ENCODE results near the gene OR2D3. TPM values are rescaled to one million over a fixed set of nuclear protein-coding genes. Genes with fewer than 3 reads are reported as not detected.

OR2D3 gene
- total and polyA plus RNA-seq, 9 of the 15 experiments (the other 6 are each of a cell fraction or from before 2014, with no cell fraction given) = 0.42 TPM; not detected in 8

DNA sequence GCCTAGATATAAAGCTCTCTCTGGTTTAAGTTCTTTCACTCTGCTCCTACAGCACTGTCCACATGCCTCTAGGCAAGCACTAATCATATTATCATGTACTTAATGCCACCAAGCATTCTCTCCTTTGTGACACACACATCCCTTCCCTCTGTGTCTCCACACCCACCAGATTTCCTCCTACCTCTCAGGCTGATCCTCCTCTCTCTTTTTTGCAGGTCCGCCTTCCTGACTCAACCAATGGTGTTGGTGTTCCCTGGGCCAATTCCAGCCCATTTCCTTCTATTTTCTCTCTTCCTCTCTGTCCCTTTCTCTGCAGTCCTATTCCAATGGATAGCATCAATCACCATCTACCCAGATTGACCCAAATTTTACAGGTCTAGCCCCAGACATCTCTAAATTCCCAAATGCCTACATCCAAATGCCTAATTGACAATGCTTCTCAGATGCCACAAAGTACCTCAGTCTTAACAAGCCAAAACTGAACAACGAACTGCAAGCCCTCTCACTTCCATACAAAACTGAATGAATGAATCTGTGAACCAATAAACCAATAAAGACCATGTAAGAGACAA, 4.9 kb downstream of the OR2D3 start (continued):
- TF ChIP-seq, protein P1, sequence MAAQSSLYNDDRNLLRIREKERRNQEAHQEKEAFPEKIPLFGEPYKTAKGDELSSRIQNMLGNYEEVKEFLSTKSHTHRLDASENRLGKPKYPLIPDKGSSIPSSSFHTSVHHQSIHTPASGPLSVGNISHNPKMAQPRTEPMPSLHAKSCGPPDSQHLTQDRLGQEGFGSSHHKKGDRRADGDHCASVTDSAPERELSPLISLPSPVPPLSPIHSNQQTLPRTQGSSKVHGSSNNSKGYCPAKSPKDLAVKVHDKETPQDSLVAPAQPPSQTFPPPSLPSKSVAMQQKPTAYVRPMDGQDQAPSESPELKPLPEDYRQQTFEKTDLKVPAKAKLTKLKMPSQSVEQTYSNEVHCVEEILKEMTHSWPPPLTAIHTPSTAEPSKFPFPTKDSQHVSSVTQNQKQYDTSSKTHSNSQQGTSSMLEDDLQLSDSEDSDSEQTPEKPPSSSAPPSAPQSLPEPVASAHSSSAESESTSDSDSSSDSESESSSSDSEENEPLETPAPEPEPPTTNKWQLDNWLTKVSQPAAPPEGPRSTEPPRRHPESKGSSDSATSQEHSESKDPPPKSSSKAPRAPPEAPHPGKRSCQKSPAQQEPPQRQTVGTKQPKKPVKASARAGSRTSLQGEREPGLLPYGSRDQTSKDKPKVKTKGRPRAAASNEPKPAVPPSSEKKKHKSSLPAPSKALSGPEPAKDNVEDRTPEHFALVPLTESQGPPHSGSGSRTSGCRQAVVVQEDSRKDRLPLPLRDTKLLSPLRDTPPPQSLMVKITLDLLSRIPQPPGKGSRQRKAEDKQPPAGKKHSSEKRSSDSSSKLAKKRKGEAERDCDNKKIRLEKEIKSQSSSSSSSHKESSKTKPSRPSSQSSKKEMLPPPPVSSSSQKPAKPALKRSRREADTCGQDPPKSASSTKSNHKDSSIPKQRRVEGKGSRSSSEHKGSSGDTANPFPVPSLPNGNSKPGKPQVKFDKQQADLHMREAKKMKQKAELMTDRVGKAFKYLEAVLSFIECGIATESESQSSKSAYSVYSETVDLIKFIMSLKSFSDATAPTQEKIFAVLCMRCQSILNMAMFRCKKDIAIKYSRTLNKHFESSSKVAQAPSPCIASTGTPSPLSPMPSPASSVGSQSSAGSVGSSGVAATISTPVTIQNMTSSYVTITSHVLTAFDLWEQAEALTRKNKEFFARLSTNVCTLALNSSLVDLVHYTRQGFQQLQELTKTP (IDR thresholded peaks at IDR 0.05; ENCODE audit: low read depth in 1 of 2, partially characterized antibody in 2 of 2) = peak; percentile 46 to 47
- TF ChIP-seq NFATC3 (IDR thresholded peaks at IDR 0.05) = 0 out of 2 replicates have a peak, but pooled peaks have one; percentile 75
- TF ChIP-seq HDAC1 (IDR thresholded peaks at IDR 0.05) = peak in 1 of 2 experiments; percentile 58; a peak in 1 of 4 replicates
- TF ChIP-seq, protein P2, sequence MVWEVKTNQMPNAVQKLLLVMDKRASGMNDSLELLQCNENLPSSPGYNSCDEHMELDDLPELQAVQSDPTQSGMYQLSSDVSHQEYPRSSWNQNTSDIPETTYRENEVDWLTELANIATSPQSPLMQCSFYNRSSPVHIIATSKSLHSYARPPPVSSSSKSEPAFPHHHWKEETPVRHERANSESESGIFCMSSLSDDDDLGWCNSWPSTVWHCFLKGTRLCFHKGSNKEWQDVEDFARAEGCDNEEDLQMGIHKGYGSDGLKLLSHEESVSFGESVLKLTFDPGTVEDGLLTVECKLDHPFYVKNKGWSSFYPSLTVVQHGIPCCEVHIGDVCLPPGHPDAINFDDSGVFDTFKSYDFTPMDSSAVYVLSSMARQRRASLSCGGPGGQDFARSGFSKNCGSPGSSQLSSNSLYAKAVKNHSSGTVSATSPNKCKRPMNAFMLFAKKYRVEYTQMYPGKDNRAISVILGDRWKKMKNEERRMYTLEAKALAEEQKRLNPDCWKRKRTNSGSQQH (CRISPR knock-in tag; IDR thresholded peaks at IDR 0.05) = peak; percentile 76; the same call in 1 of the 2 replicates
- TF ChIP-seq, protein P3, sequence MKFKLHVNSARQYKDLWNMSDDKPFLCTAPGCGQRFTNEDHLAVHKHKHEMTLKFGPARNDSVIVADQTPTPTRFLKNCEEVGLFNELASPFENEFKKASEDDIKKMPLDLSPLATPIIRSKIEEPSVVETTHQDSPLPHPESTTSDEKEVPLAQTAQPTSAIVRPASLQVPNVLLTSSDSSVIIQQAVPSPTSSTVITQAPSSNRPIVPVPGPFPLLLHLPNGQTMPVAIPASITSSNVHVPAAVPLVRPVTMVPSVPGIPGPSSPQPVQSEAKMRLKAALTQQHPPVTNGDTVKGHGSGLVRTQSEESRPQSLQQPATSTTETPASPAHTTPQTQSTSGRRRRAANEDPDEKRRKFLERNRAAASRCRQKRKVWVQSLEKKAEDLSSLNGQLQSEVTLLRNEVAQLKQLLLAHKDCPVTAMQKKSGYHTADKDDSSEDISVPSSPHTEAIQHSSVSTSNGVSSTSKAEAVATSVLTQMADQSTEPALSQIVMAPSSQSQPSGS (CRISPR knock-in tag; IDR thresholded peaks at IDR 0.05) = no peak
- 0 out of 2 replicates have a peak, but pooled peaks have one; percentile 27 for TF ChIP-seq SMARCA4 (IDR thresholded peaks at IDR 0.05)
- TF ChIP-seq PYGO2 (tag; IDR thresholded peaks at IDR 0.05) = no peak
- peak; percentile 86; the same call in 1 of the 2 replicates for TF ChIP-seq EHMT2 (IDR thresholded peaks at IDR 0.05)
- TF ChIP-seq SRSF9 (IDR thresholded peaks at IDR 0.05; ENCODE audit: borderline replicate concordance, low read depth, low read length) = no peak
- TF ChIP-seq ARID2 (IDR thresholded peaks at IDR 0.05) = peak; percentile 26; the same call in 1 of the 2 replicates
- TF ChIP-seq POLR2AphosphoS2 (IDR thresholded peaks at IDR 0.05; ENCODE audit: low read length) = no peak
- no peak for TF ChIP-seq JUNB (CRISPR knock-in tag; conservative IDR thresholded peaks at IDR 0.05)
- no peak for TF ChIP-seq FUS (optimal IDR thresholded peaks at IDR 0.05; ENCODE audit: low read depth, low read length)
- TF ChIP-seq FOXK2 (conservative IDR thresholded peaks at IDR 0.05 in 1 of 2, IDR thresholded peaks at IDR 0.05 in 1 of 2; ENCODE audit: low read depth in 2 of 2) = 0 out of 4 replicates have a peak, but pooled peaks of 1 of the 2 experiments have one; percentile 9
- TF ChIP-seq, protein P4, sequence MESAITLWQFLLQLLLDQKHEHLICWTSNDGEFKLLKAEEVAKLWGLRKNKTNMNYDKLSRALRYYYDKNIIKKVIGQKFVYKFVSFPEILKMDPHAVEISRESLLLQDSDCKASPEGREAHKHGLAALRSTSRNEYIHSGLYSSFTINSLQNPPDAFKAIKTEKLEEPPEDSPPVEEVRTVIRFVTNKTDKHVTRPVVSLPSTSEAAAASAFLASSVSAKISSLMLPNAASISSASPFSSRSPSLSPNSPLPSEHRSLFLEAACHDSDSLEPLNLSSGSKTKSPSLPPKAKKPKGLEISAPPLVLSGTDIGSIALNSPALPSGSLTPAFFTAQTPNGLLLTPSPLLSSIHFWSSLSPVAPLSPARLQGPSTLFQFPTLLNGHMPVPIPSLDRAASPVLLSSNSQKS (CRISPR knock-in tag; IDR thresholded peaks at IDR 0.05) = no peak
- 0 out of 2 replicates have a peak, but pooled peaks have one; percentile 46 for TF ChIP-seq ZNF644 (tag; IDR thresholded peaks at IDR 0.05; ENCODE audit: low read depth)
- no peak for TF ChIP-seq MCM5 (IDR thresholded peaks at IDR 0.05; ENCODE audit: low read depth)
- TF ChIP-seq, protein P5, sequence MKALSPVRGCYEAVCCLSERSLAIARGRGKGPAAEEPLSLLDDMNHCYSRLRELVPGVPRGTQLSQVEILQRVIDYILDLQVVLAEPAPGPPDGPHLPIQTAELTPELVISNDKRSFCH (CRISPR knock-in tag; IDR thresholded peaks at IDR 0.05) = no peak
- TF ChIP-seq, protein P5 (tag; IDR thresholded peaks at IDR 0.05) = peak; percentile 23; the same call in 1 of the 2 replicates
- 0 out of 2 replicates have a peak, but pooled peaks have one; percentile 4 for TF ChIP-seq SUPT5H (IDR thresholded peaks at IDR 0.05)
- no peak for TF ChIP-seq ZNF431 (CRISPR knock-in tag; IDR thresholded peaks at IDR 0.05)
- 0 out of 2 replicates have a peak, but pooled peaks have one; percentile 22 for TF ChIP-seq HLTF (IDR thresholded peaks at IDR 0.05)
